ENCODE data around the gene LSP1.

Gene LSP1

GRCh38 chr11:1920909-1921573 lies 68.2 kb downstream of the LSP1 start:
- no peak for DNase-seq (ENCODE audit: low spot score)
- CTCF ChIA-PET = interaction anchor here (0.5 to 3.3 kb wide), 6 partner anchors 15 to 268 kb away, joined by 3 to 18 read pairs (median 4); no protein-coding TSS in a partner anchor
- TF ChIP-seq CTCF (conservative IDR thresholded peaks at IDR 0.05; ENCODE audit: low read depth) = no peak
- H3K27ac ChIP-seq = peak overlapping the region; percentile 77
- POLR2A ChIA-PET (ENCODE audit: low non-redundant PET) = no interaction called here

- no peak for TF ChIP-seq CTCF (conservative IDR thresholded peaks at IDR 0.05; ENCODE audit: low read depth)
- DNase-seq (ENCODE audit: low spot score) = no peak
- peak overlapping the region; percentile 77 for H3K27ac ChIP-seq
- ChIA-PET CTCF (interaction anchor here (0.6 to 3.3 kb wide), 6 partner anchors 16 to 269 kb away, joined by 3 to 18 read pairs (median 4); no protein-coding TSS in a partner anchor), POLR2A (ENCODE audit: low non-redundant PET) (no interaction called here)
These were observed 68.8 kb downstream of the LSP1 start for GRCh38 chr11:1921574-1922141.

GRCh38 chr11:1922481-1923081 lies 69.7 kb downstream of the LSP1 start:
- CTCF ChIA-PET = interaction anchor here (0.9 to 3.3 kb wide), 4 partner anchors 40 to 270 kb away, joined by 3 to 18 read pairs (median 6); no protein-coding TSS in a partner anchor
- no peak for TF ChIP-seq CTCF (conservative IDR thresholded peaks at IDR 0.05; ENCODE audit: low read depth)
- peak overlapping the region; percentile 77 for H3K27ac ChIP-seq
- DNase-seq (ENCODE audit: low spot score) = no peak
- POLR2A ChIA-PET (ENCODE audit: low non-redundant PET) = interaction anchor here (0.5 kb wide), 1 partner anchor 660 kb away, joined by 3 read pairs; no protein-coding TSS in a partner anchor

GRCh38 chr11:1923201-1923956 lies 70.5 kb downstream of the LSP1 start:
- TF ChIP-seq CTCF (conservative IDR thresholded peaks at IDR 0.05; ENCODE audit: low read depth) = no peak
- ChIA-PET POLR2A (ENCODE audit: low non-redundant PET) (interaction anchor here (0.5 kb wide), 1 partner anchor 661 kb away, joined by 3 read pairs; no protein-coding TSS in a partner anchor), CTCF (interaction anchor here (2.2 to 3.3 kb wide), 2 partner anchors 41 to 271 kb away, joined by 10 to 18 read pairs; no protein-coding TSS in a partner anchor)
- peak overlapping the region; percentile 77 for H3K27ac ChIP-seq
- DNase-seq (ENCODE audit: low spot score) = no peak

GRCh38 chr11:1924181-1924580 lies 71.3 kb downstream of the LSP1 start:
- POLR2A ChIA-PET (ENCODE audit: low non-redundant PET) = no interaction called here
- no peak for DNase-seq (ENCODE audit: low spot score)
- CTCF ChIA-PET = no interaction called here

More at GRCh38 chr11:1924181-1924580, 71.3 kb downstream of the LSP1 start:
- no peak for TF ChIP-seq CTCF (conservative IDR thresholded peaks at IDR 0.05; ENCODE audit: low read depth)
- peak overlapping the region; percentile 77 for H3K27ac ChIP-seq

Measured in RWPE1 (cell line).